HG03196 (cell line): ENCODE measurements around the gene ASS1.

Experiments used
- ATAC-seq: cut with Tn5 transposase; IDR thresholded peaks from one replicate; pipeline ENCODE4 v1.9.1; 2021; ENCODE audit not compliant: unreplicated experiment

The ASS1 gene

GRCh38 chr9:130452835-130453234 is 8.1 kb downstream of the ASS1 start:
- no peak for ATAC-seq

GRCh38 chr9:130453487-130453886 is 8.7 kb downstream of the ASS1 start:
- no peak for ATAC-seq

- no peak for ATAC-seq
These were observed 9.5 kb downstream of the ASS1 start for GRCh38 chr9:130454096-130454811.

GRCh38 chr9:130454812-130455325 is 10.1 kb downstream of the ASS1 start:
- no peak for ATAC-seq

- ATAC-seq, result no peak
These were observed 13.5 kb downstream of the ASS1 start for GRCh38 chr9:130458027-130458803.

GRCh38 chr9:130458804-130459067 is 14.0 kb downstream of the ASS1 start:
- ATAC-seq, result no peak

- ATAC-seq, result no peak
These were observed 14.4 kb downstream of the ASS1 start for GRCh38 chr9:130459151-130459550.

- ATAC-seq, result no peak
These were observed 15.3 kb downstream of the ASS1 start for GRCh38 chr9:130459941-130460669.

GRCh38 chr9:130461218-130461630 is 16.5 kb downstream of the ASS1 start:
- no peak for ATAC-seq

- no peak for ATAC-seq
These were observed 17.0 kb downstream of the ASS1 start for GRCh38 chr9:130461731-130462130.

- no peak for ATAC-seq
These were observed 18.2 kb downstream of the ASS1 start for GRCh38 chr9:130462685-130463540.

GRCh38 chr9:130463763-130464745 is 19.3 kb downstream of the ASS1 start:
- no peak for ATAC-seq

- ATAC-seq, result no peak
These were observed 20.8 kb downstream of the ASS1 start for GRCh38 chr9:130465383-130466096.

GRCh38 chr9:130466537-130467217 is 21.9 kb downstream of the ASS1 start:
- ATAC-seq, result no peak

- no peak for ATAC-seq
These were observed 22.6 kb downstream of the ASS1 start for GRCh38 chr9:130467316-130467715.

- no peak for ATAC-seq
These were observed 23.8 kb downstream of the ASS1 start for GRCh38 chr9:130468566-130468965.

- no peak for ATAC-seq
These were observed 25.5 kb downstream of the ASS1 start for GRCh38 chr9:130470269-130470668.

- no peak for ATAC-seq
These were observed 26.2 kb downstream of the ASS1 start for GRCh38 chr9:130470950-130471349.
